RPMI8226 (cell line): ENCODE results near the gene SAP25.
A peak's percentile ranks its signal among the peaks of the same experiment; 100 is the strongest.
"Not testable (repeated sequence)": the region's sequence is repeated elsewhere in the genome, so short reads cannot be mapped to it uniquely, and the experiment has no call there.

Source experiments
- DNase-seq: peaks from one replicate; pipeline ENCODE4 v3.0.0-alpha.2; 2015

Gene SAP25

GRCh38 chr7:100575206-100575631 lies 1.5 kb upstream of the SAP25 start:
- no peak for DNase-seq

- DNase-seq, result no peak
These were observed 884 bp upstream of the SAP25 start for GRCh38 chr7:100574362-100575205.

GRCh38 chr7:100572949-100573675 lies 588 bp downstream of the SAP25 start:
- no peak for DNase-seq

GRCh38 chr7:100572281-100572948 lies 1.3 kb downstream of the SAP25 start:
- DNase-seq, result no peak

GRCh38 chr7:100571829-100572116 lies 1.9 kb downstream of the SAP25 start:
- DNase-seq, result peak; percentile 36

GRCh38 chr7:100570954-100571828 lies 2.5 kb downstream of the SAP25 start:
- peak; percentile 23 for DNase-seq

GRCh38 chr7:100568896-100569844 lies 4.5 kb downstream of the SAP25 start:
- DNase-seq, result peak; percentile 64

- DNase-seq, result peak; percentile 22
These were observed 5.4 kb downstream of the SAP25 start for GRCh38 chr7:100568176-100568895.

- no peak for DNase-seq
These were observed 5.9 kb downstream of the SAP25 start for GRCh38 chr7:100567751-100568175.

- no peak for DNase-seq
These were observed 6.5 kb downstream of the SAP25 start for GRCh38 chr7:100567031-100567730.

GRCh38 chr7:100566018-100566531 lies 7.6 kb downstream of the SAP25 start:
- DNase-seq, result no peak

GRCh38 chr7:100565133-100565571 lies 8.5 kb downstream of the SAP25 start:
- no peak for DNase-seq

GRCh38 chr7:100564405-100564804 lies 9.3 kb downstream of the SAP25 start:
- not testable (repeated sequence) for DNase-seq

- DNase-seq, result peak; percentile 83
These were observed 9.8 kb downstream of the SAP25 start for GRCh38 chr7:100563809-100564400.

GRCh38 chr7:100563100-100563564 lies 10.6 kb downstream of the SAP25 start:
- no peak for DNase-seq

- no peak for DNase-seq
These were observed 11.3 kb downstream of the SAP25 start for GRCh38 chr7:100562195-100563099.

- DNase-seq, result no peak
These were observed 12.1 kb downstream of the SAP25 start for GRCh38 chr7:100561491-100562194.
